MV-4-11 (cell line): Measurements from ENCODE around the gene POLR1H.

Source experiments
- DNase-seq: peaks from one replicate; lab custom pipeline; 2025; lab: John Stamatoyannopoulos, UW

POLR1H gene

DNA sequence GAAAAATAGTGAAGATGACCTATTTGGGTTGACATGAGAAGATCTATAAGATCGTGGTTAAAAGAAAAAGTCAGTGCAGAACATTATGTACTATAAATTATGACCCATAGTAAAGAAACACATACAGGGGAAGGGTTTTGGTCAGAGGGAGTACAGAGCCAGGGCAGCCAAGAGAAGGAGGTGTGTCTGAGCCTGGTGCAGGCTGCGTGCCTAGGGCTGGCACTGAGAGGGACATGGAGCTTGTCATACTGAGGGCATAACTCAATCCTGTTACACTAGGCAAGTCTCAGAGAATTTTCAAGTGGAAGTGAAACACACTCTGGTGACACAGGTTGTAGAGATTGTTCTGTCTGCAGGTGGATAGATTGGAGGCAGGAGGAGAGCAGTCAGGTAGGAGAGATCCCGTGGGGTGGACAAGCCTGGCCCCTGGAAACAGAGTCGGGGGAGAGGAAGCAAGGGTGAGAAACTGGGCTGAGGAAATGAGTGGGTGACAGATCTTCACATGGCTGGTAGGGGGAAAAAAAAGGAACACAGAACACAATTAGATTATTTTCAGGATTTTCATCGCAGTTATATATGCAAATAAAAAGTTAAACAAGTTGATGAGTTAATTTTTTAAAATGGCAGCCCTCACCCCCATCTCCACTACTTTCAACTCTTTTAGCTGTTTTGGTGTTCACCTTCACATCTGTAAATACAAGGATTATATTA, 33.0 kb downstream of the POLR1H start:
- DNase-seq, result no peak

DNA sequence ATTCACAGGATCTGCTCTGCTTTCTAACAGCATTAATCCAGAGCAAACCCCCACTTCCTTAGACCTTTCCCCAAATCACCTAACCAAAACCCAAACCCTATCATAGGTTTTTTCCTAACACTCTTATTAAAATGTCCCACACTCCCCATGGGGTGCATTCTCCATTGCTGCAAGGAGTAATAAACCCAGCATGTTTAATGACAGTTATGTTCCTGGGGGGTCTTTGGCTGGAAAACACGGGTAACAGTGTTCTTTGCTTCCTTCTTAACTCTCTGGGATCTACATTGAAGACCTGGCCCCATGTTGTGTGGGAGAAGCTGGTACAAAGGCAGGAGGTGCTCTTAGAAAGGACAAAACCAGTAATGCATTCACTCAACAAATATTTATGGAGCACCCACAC, 35.8 kb downstream of the POLR1H start:
- no peak for DNase-seq

- no peak for DNase-seq
Measured at GRCh38 chr6:30097902-30098768, 37.1 kb downstream of the POLR1H start.

DNA sequence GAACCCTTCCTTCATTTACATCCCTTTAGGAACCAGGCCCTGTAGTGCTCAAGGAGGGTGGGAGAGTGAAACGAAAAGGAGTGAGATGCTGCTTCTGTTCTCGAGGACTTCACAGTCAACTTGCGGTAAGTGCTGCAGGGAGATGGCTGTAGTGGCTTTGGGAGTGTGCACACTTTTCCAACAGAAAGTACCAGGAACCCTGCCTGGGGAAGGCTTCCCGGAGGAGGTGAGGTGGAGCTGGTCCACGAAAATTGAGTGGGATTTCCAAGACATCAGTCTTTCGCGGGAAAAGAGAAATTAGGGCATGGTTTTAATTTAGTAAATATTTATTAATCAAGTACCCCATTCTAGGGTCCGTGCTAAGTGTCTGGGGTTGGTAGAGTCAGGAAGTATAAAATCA, 39.1 kb downstream of the POLR1H start:
- DNase-seq, result no peak

- peak; percentile 54 for DNase-seq
Measured at GRCh38 chr6:30100585-30101443, 39.7 kb downstream of the POLR1H start.

- peak; percentile 77 for DNase-seq
Measured at GRCh38 chr6:30101444-30102413, 40.7 kb downstream of the POLR1H start.

DNA sequence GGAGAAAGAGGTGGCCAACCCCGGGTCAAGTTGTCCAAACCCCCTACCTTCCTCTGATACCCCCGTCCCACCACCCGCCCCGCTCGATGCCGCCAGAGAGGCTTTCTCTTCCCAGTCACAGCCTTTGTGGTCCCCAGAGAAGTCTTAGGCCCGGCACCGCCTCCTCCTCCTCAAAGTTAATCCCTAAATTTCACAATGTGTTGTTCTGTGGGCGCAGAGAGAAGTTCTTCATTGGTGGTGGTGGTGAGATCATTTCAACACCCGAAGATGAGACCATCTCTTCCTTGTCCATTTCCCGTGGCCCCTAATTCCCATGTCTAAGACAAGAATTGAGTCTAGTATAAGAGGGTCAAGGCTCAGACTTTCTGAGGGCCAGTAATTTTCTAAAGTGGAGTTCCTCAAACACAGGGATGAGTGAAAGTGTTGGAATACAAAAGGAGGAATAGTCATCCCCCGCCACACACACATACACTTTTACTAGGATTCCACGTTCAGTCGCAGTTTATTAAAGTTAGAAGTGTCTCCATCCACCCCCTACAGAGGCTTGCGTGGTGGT, 41.4 kb downstream of the POLR1H start:
- DNase-seq, result peak; percentile 95

DNA sequence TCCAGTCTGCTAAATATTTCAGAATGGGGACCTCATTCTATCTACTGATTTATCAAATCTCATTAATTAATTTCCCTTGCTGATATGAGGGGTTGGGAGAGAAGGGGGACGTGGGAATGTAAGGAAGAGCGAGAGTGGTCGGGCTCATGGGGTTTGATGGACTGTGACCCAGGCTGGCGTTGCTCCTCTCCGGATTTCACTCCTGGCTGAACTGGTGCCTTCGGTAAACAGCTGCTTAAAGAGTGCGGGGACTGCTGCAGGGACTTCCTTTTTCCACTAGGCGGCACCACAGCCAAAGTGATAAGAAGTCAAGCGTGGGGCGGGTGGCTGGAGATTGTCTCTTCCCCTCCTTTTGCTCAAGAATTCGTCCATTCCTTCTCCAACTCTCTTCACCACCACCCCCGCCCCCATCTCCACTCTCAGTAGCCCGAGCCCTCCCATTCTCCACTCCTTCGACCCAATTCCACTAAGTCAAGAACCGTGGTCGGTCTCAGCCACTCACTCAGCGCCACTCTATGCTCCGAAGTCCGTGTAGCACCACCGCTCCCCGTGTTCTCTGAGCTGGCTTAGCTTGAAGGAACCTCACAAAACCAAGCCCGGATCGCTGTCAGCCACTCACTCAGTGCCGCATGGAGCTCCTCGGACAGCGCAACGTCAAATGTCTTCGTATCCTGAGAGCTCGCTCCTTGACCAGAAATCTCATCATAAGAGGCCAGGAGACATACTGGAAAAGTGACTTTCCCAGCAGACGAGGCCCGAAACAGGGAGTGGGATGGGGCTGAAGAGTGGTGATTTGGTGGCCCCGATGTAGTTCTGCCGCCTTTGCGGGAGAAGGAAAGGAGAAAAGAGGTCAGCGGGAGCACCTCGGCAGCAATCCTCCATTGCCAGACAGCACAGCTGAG, 42.2 kb downstream of the POLR1H start:
- DNase-seq, result peak; percentile 83

DNA sequence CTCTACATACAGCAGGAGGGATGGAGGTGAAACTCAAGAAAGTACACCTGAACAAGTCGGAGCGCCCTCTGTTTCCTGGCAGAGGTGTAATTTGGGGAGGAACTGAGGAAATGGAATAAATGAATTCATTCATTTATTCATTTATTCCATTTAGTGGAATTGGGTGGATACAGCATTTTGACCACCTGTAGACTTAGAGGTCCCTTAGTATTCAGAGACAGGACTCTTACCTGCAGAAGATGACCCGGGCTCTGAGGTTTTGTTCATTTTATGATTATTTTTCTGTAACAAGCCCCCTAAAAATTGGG, 42.8 kb downstream of the POLR1H start:
- DNase-seq, result no peak

GRCh38 chr6:30104661-30105060, 43.6 kb downstream of the POLR1H start:
- no peak for DNase-seq

- no peak for DNase-seq
Measured at GRCh38 chr6:30111266-30111856, 50.3 kb downstream of the POLR1H start.

- no peak for DNase-seq
Measured at GRCh38 chr6:30112402-30112994, 51.4 kb downstream of the POLR1H start.

- DNase-seq, result peak; percentile 5
Measured at GRCh38 chr6:30113003-30113759, 52.1 kb downstream of the POLR1H start, which contains the start of gene TRIM31. TRIM31 (minus strand) TSS chr6:30113090; CDS start chr6:30112805, 285 bp downstream.

DNA sequence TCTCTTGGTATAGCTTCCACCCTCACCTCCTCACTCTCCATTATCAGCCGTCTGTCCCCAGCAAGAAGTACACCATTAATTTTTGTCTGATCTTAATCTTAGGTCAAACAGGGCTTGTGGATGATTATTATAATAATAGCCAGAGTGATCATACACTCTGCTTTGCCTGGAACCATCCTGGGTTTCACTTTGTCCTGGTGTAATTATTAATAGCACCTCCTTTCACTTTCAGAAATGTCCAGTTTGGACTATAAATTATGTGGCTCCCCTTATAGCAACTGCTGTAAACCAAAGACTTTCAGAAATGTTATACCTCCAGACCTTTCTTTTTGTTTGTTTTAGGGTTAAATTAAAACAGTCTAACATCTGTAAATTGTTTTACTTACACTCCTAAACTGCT, 52.8 kb downstream of the POLR1H start:
- no peak for DNase-seq
